Osteocyte (in vitro differentiated cells): ENCODE results near the gene RXRA. TPM values are rescaled to one million over a fixed set of nuclear protein-coding genes. Genes with fewer than 3 reads are reported as not detected.

Source experiments
- DNase-seq: peaks from one replicate; pipeline ENCODE4 v3.0.0; 2021; ENCODE audit warnings: mixed read lengths; ENCODE audit not compliant: unreplicated experiment; ENCODE audit errors: extremely low spot score
- H3K27ac Mint-ChIP-seq: one replicate; pipeline ENCODE4 v1.8.0; 2021; ENCODE audit warnings: mild to moderate bottlenecking, mixed read lengths; ENCODE audit not compliant: unreplicated experiment
- H3K27me3 Mint-ChIP-seq: one replicate; pipeline ENCODE4 v1.8.0; 2021; ENCODE audit warnings: mixed read lengths; ENCODE audit not compliant: unreplicated experiment
- H3K36me3 Mint-ChIP-seq: one replicate; pipeline ENCODE4 v1.8.0; 2021; ENCODE audit warnings: mixed read lengths; ENCODE audit not compliant: unreplicated experiment
- H3K4me1 Mint-ChIP-seq: one replicate; pipeline ENCODE4 v1.8.0; 2021; ENCODE audit warnings: mixed read lengths; ENCODE audit not compliant: unreplicated experiment
- H3K4me3 Mint-ChIP-seq: one replicate; pipeline ENCODE4 v1.8.0; 2021; ENCODE audit warnings: mild to moderate bottlenecking, moderate library complexity, mixed read lengths; ENCODE audit not compliant: unreplicated experiment
- H3K9me3 Mint-ChIP-seq: one replicate; pipeline ENCODE4 v1.8.0; 2021; ENCODE audit warnings: mixed read lengths; ENCODE audit not compliant: unreplicated experiment
- CTCF ChIP-seq: fragments of 200-600 bp; sonication (generic); IDR thresholded peaks from 2 replicates; pipeline ENCODE4 v1.5.0; 2021; ENCODE audit warnings: antibody characterized with exemption, mild to moderate bottlenecking, moderate library complexity
- total RNA-seq: library from RNA; stranded (reverse); gene quantifications from 2 replicates; pipeline ENCODE4 v1.2.1, GENCODE V29; 2021

RXRA gene
- total RNA-seq, 1 donor from 2014 or later, result 82.2 TPM

GRCh38 chr9:134420281-134420845 is 94.1 kb downstream of the RXRA start:
- no peak overlapping the region for H3K4me3 Mint-ChIP-seq
- no peak overlapping the region for H3K27ac Mint-ChIP-seq
- DNase-seq, result no peak
- H3K9me3 Mint-ChIP-seq, result no peaks in the 10 kb centered on the region
- peaks cover 3% of the 10 kb centered on the region for H3K4me1 Mint-ChIP-seq
- H3K36me3 Mint-ChIP-seq, result peaks cover 10% of the 10 kb centered on the region
- H3K27me3 Mint-ChIP-seq, result no peaks in the 10 kb centered on the region
- no peak for TF ChIP-seq CTCF

GRCh38 chr9:134420974-134421432 is 94.7 kb downstream of the RXRA start:
- peaks cover under 1% of the 10 kb centered on the region for H3K4me1 Mint-ChIP-seq
- no peak overlapping the region for H3K27ac Mint-ChIP-seq
- H3K36me3 Mint-ChIP-seq, result peaks cover 10% of the 10 kb centered on the region
- no peak for DNase-seq
- H3K27me3 Mint-ChIP-seq, result no peaks in the 10 kb centered on the region
- TF ChIP-seq CTCF, result no peak
- no peak overlapping the region for H3K4me3 Mint-ChIP-seq
- no peaks in the 10 kb centered on the region for H3K9me3 Mint-ChIP-seq

GRCh38 chr9:134421888-134422287 is 95.6 kb downstream of the RXRA start:
- no peaks in the 10 kb centered on the region for H3K4me1 Mint-ChIP-seq
- TF ChIP-seq CTCF, result no peak
- H3K9me3 Mint-ChIP-seq, result no peaks in the 10 kb centered on the region
- H3K27me3 Mint-ChIP-seq, result no peaks in the 10 kb centered on the region
- no peak for DNase-seq
- no peak overlapping the region for H3K4me3 Mint-ChIP-seq
- H3K36me3 Mint-ChIP-seq, result peaks cover 10% of the 10 kb centered on the region
- no peak overlapping the region for H3K27ac Mint-ChIP-seq

GRCh38 chr9:134422301-134423090 is 96.2 kb downstream of the RXRA start:
- peaks cover 10% of the 10 kb centered on the region for H3K36me3 Mint-ChIP-seq
- no peak overlapping the region for H3K27ac Mint-ChIP-seq
- no peaks in the 10 kb centered on the region for H3K4me1 Mint-ChIP-seq
- no peaks in the 10 kb centered on the region for H3K9me3 Mint-ChIP-seq
- TF ChIP-seq CTCF, result no peak
- no peak overlapping the region for H3K4me3 Mint-ChIP-seq
- DNase-seq, result no peak
- H3K27me3 Mint-ChIP-seq, result no peaks in the 10 kb centered on the region

GRCh38 chr9:134423166-134423565 is 96.9 kb downstream of the RXRA start:
- DNase-seq, result no peak
- Mint-ChIP-seq H3K36me3 (peaks cover 10% of the 10 kb centered on the region), H3K27me3 (no peaks in the 10 kb centered on the region), H3K27ac (no peak overlapping the region), H3K4me3 (no peak overlapping the region), H3K9me3 (no peaks in the 10 kb centered on the region), H3K4me1 (no peaks in the 10 kb centered on the region)
- no peak for TF ChIP-seq CTCF
